ENCODE measurements around the gene ADAMTS19. TPM values are rescaled to one million over a fixed set of nuclear protein-coding genes. Genes with fewer than 3 reads are reported as not detected.

ADAMTS19 gene
- total RNA-seq, 2 donors from 2014 or later = 26.2 to 34.6 TPM

DNA sequence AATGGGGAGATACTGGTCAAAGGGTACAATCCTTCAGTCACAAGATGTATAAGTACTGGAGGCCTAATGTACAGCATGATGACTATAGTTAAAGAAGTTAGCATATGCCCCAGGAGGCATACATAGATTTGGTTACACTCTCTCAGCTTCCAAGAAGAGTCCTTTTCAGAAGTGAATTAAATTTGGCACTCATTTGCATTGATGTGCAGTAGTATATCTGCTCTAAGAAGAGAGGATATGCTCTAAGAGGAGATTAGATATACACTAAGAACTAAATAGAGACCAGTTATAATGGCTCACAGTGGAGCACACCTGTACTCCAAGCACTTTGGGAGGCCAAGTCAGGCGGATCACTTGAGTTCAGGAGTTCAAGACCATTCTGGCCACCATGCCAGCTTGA, 148.3 kb downstream of the ADAMTS19 start:
- Histone ChIP-seq H3K9me3 (ENCODE audit: control insufficient read depth, low read length) (no peaks in the 10 kb centered on the region), H3K9ac (ENCODE audit: extremely low read depth, low read length, poor library complexity, severe bottlenecking) (no peak overlapping the region), H3K27ac (ENCODE audit: low read depth, low read length) (no peak overlapping the region), H3K4me3 (ENCODE audit: low read length) (no peak overlapping the region), H3K27me3 (ENCODE audit: control insufficient read depth, insufficient read depth, low read length, poor library complexity, severe bottlenecking) (no peaks in the 10 kb centered on the region), H3K36me3 (ENCODE audit: control insufficient read depth, insufficient read depth, low read length) (no peaks in the 10 kb centered on the region), H3K4me1 (ENCODE audit: control insufficient read depth, insufficient read depth, low read length) (no peaks in the 10 kb centered on the region)
- TF ChIP-seq, protein P1, sequence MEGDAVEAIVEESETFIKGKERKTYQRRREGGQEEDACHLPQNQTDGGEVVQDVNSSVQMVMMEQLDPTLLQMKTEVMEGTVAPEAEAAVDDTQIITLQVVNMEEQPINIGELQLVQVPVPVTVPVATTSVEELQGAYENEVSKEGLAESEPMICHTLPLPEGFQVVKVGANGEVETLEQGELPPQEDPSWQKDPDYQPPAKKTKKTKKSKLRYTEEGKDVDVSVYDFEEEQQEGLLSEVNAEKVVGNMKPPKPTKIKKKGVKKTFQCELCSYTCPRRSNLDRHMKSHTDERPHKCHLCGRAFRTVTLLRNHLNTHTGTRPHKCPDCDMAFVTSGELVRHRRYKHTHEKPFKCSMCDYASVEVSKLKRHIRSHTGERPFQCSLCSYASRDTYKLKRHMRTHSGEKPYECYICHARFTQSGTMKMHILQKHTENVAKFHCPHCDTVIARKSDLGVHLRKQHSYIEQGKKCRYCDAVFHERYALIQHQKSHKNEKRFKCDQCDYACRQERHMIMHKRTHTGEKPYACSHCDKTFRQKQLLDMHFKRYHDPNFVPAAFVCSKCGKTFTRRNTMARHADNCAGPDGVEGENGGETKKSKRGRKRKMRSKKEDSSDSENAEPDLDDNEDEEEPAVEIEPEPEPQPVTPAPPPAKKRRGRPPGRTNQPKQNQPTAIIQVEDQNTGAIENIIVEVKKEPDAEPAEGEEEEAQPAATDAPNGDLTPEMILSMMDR (conservative IDR thresholded peaks at IDR 0.05) = no peak
- no peaks in the 10 kb centered on the region for H3K27me3 Mint-ChIP-seq (ENCODE audit: insufficient read depth)
- peaks cover 19% of the 10 kb centered on the region for H3K9me3 Mint-ChIP-seq
- peaks cover 4% of the 10 kb centered on the region for H3K4me1 Mint-ChIP-seq
- DNase-seq = no peak
- peaks cover 25% of the 10 kb centered on the region for H3K36me3 Mint-ChIP-seq (ENCODE audit: low read depth)
- no peak overlapping the region for H3K27ac Mint-ChIP-seq
- WGBS, 2 experiments (ENCODE audit: insufficient coverage in 1 of 2, insufficient read length in 1 of 2) = 90 to 100% methylated on average over 1 of the region's 1 CpG
- no peak overlapping the region for H3K4me3 Mint-ChIP-seq

DNA sequence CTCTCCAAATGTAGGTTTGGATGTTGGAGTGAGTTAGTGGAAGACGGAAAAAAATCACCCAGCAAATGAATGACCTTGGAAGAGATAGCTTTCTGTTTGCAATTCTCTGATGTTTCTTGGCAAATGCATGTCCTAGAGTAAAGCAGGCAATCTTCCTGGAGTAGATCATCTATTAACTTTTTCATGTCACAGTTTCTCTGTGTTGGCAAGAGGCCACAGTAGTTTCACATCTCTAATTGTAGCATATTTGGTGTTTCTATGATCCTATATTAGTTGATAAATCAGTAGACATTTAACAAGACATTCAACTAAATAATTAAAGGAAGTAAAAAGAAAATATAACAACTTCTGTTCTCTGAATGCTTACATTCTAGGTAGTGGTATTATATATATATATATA, 149.6 kb downstream of the ADAMTS19 start:
- Mint-ChIP-seq H3K9me3 (peaks cover 19% of the 10 kb centered on the region), H3K36me3 (ENCODE audit: low read depth) (peaks cover 25% of the 10 kb centered on the region), H3K27me3 (ENCODE audit: insufficient read depth) (no peaks in the 10 kb centered on the region), H3K4me3 (no peak overlapping the region), H3K4me1 (peaks cover 6% of the 10 kb centered on the region), H3K27ac (no peak overlapping the region)
- no peak overlapping the region for H3K27ac ChIP-seq (ENCODE audit: low read depth, low read length)
- no peaks in the 10 kb centered on the region for H3K27me3 ChIP-seq (ENCODE audit: control insufficient read depth, insufficient read depth, low read length, poor library complexity, severe bottlenecking)
- no peak overlapping the region for H3K4me3 ChIP-seq (ENCODE audit: low read length)
- no peaks in the 10 kb centered on the region for H3K9me3 ChIP-seq (ENCODE audit: control insufficient read depth, low read length)
- TF ChIP-seq, protein P1 (conservative IDR thresholded peaks at IDR 0.05) = no peak
- no peak for DNase-seq
- H3K4me1 ChIP-seq (ENCODE audit: control insufficient read depth, insufficient read depth, low read length) = no peaks in the 10 kb centered on the region
- H3K36me3 ChIP-seq (ENCODE audit: control insufficient read depth, insufficient read depth, low read length) = no peaks in the 10 kb centered on the region
- no peak overlapping the region for H3K9ac ChIP-seq (ENCODE audit: extremely low read depth, low read length, poor library complexity, severe bottlenecking)
- WGBS, 2 experiments (ENCODE audit: insufficient coverage in 1 of 2, insufficient read length in 1 of 2) = 100% methylated on average over 1 of the region's 1 CpG; no CpG with 5 or more reads in 1 of the 2 experiments

DNA sequence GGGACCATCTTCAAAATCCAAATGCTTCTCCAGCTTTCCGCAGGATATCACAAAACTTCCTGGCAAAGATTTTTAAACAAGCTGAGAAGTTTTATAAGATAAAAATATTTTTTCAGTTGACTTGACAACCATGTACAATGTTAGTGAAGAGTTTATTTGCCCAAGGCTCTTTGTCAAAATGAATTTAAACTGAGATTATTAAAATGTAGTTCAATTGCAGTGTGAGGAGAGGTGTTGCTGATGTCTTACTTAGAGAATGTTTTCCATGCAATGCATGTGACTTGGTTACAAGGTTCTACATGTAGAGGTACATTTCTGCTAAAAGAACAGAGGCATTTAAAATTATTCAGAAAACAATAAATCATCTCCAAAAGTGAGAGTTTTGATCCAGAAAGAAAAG, 156.4 kb downstream of the ADAMTS19 start:
- WGBS, 2 experiments (ENCODE audit: insufficient coverage in 1 of 2, insufficient read length in 1 of 2) = 100% methylated on average over 1 of the region's 1 CpG; no CpG with 5 or more reads in 1 of the 2 experiments
- Histone ChIP-seq H3K9ac (ENCODE audit: extremely low read depth, low read length, poor library complexity, severe bottlenecking) (no peak overlapping the region), H3K4me3 (ENCODE audit: low read length) (no peak overlapping the region), H3K4me1 (ENCODE audit: control insufficient read depth, insufficient read depth, low read length) (no peaks in the 10 kb centered on the region), H3K27ac (ENCODE audit: low read depth, low read length) (no peak overlapping the region), H3K27me3 (ENCODE audit: control insufficient read depth, insufficient read depth, low read length, poor library complexity, severe bottlenecking) (no peaks in the 10 kb centered on the region), H3K36me3 (ENCODE audit: control insufficient read depth, insufficient read depth, low read length) (no peaks in the 10 kb centered on the region), H3K9me3 (ENCODE audit: control insufficient read depth, low read length) (no peaks in the 10 kb centered on the region)
- Mint-ChIP-seq H3K4me1 (peaks cover 10% of the 10 kb centered on the region), H3K27ac (no peak overlapping the region), H3K9me3 (peaks cover 11% of the 10 kb centered on the region), H3K4me3 (no peak overlapping the region), H3K27me3 (ENCODE audit: insufficient read depth) (no peaks in the 10 kb centered on the region), H3K36me3 (ENCODE audit: low read depth) (peaks cover 18% of the 10 kb centered on the region)
- DNase-seq = no peak
- TF ChIP-seq, protein P1 (conservative IDR thresholded peaks at IDR 0.05) = no peak

Data from endodermal cell (in vitro differentiated cells).